GM12801 (cell line): ENCODE measurements around the gene CHCT1.

Source experiments
- TF ChIP-seq, protein P1 (sequence below): IDR thresholded peaks from one replicate; pipeline ENCODE4 v1.5.1; 2011; ENCODE audit warnings: control low read depth; ENCODE audit not compliant: insufficient read length; ENCODE audit errors: extremely low read depth

Gene CHCT1

DNA sequence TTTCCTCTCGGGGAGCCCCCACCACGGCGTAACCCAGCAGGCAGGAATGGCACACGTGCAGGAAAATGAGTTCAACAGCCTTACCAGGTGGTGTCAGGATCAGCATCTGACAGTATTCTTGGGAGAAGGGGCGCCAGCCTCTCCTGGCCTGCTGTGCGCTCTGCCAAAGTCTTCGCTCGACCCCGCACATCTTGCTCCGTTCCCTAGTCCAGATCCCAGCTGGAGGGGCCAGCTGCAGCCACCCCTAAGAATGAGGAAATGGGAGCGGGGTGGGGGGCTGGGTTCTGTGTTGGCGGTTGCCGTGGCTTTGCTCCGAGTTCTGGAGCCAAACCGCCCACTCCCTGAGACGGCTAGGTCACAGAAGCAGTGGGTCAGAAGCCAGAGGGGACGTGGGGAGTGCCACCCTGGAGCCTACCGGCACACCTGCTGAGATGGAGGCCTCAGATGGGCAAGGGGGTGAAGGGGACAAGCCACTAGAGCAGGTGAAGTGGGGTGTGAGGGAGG lies at the start of gene CHCT1:
Gene CHCT1 (plus strand): TSS at position 328 of the 504 bp plus-strand sequence. CDS start 104 bp downstream, at position 432.
- TF ChIP-seq, protein P1, sequence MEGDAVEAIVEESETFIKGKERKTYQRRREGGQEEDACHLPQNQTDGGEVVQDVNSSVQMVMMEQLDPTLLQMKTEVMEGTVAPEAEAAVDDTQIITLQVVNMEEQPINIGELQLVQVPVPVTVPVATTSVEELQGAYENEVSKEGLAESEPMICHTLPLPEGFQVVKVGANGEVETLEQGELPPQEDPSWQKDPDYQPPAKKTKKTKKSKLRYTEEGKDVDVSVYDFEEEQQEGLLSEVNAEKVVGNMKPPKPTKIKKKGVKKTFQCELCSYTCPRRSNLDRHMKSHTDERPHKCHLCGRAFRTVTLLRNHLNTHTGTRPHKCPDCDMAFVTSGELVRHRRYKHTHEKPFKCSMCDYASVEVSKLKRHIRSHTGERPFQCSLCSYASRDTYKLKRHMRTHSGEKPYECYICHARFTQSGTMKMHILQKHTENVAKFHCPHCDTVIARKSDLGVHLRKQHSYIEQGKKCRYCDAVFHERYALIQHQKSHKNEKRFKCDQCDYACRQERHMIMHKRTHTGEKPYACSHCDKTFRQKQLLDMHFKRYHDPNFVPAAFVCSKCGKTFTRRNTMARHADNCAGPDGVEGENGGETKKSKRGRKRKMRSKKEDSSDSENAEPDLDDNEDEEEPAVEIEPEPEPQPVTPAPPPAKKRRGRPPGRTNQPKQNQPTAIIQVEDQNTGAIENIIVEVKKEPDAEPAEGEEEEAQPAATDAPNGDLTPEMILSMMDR: no peak

DNA sequence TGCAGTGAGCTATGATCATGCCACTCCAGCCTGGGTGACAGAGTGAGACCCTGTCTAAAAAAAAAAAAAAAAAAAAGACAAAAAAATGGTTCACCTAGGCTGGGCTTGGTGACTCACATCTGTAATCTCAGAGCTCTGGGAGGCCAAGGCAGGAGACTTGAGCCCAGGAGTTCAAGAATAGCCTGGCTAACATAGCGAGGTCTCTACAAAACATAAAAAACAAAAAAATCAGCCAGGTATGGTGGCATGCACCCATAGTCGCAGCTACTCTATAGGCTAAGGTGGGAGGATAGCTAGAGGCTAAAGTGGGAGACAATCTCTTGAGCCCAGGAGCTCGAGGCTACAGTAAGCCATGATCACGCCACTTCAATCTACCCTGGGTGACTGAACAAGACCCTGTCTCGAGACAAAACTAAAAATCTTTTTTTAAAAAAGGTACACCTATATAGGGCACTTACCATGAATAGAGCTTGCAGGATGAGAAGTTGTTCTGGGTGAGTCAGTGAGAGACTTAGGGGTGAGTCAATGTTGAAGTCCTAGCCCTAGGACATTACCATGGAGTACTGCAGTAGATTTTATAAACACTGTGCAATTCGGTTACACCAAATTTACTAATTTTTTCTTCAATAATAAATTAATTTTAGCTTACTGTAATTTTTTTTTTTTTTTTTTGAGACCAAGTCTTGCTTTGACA lies 49.4 kb upstream of the CHCT1 start:
- TF ChIP-seq, protein P1: no peak

GRCh38 chr17:60381958-60382357 lies 40.3 kb upstream of the CHCT1 start:
- TF ChIP-seq, protein P1: no peak

DNA sequence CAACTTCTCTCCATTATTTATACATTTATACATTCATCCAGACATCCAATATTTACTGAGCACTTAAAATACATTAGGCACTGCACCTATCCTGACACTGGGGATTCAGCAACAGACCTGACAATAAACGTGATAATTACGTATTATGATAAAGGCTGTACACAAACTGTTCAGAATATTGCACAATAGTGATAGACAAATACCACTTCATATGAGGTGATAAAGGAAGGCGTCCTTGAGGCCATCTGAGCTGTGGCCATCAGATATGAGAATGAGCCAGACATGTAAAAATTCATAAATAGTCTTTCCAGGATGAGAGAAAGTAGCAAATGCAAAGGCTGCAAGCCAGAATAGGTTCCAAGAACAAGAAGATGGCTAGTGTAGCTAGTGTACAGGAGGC lies 38.9 kb upstream of the CHCT1 start:
- TF ChIP-seq, protein P1: no peak

GRCh38 chr17:60386147-60387058 lies 35.9 kb upstream of the CHCT1 start:
- TF ChIP-seq, protein P1: no peak

DNA sequence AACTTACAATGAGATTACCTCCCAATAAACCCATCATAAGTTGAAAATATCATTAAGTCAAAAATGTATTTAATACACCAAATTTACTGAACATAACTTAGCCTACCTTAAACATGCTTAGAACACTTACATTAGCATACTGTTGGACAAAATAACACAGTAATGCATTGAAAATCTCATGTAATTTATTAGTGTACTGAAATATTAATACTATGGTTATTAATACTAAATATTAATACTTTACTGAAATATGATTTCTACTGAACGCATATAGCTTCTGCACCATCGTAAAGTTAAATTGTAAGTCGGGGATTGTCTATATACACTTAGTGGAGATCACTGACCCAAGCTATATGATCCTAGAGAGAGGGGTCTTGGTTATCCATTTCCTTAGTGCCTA lies 34.6 kb upstream of the CHCT1 start:
- TF ChIP-seq, protein P1: no peak

- TF ChIP-seq, protein P1: no peak
Measured at GRCh38 chr17:60388742-60389141, 33.5 kb upstream of the CHCT1 start.
